Esophagus squamous epithelium (tissue), 4 donors: Measurements from ENCODE around the gene CXCL9.

ENCODE experiments used
- CTCF ChIP-seq, 6 experiments: fragments of 450-650 bp in 4 of 6; fragments of 200-600 bp in 2 of 6; sonication (generic) in 2 of 6; IDR thresholded peaks; one replicate each; pipeline ENCODE4 v1.5.1; 2016 to 2019; ENCODE audit warnings: antibody characterized with exemption in 6 of 6, mild to moderate bottlenecking in 4 of 6, moderate library complexity in 4 of 6
- POLR2A ChIP-seq, 4 donors: fragments of 450-650 bp; IDR thresholded peaks; one replicate each; pipeline ENCODE4 v1.6.1; 2017; ENCODE audit warnings: antibody characterized with exemption in 4 of 4, mild to moderate bottlenecking in 4 of 4, moderate library complexity in 3 of 4

GRCh38 chr4:76011018-76011670 is 3.8 kb upstream of the CXCL9 start:
- TF ChIP-seq CTCF (IDR thresholded peaks at IDR 0.05) (no peak), POLR2A (IDR thresholded peaks at IDR 0.05) (no peak)
